Neuronal stem cell (in vitro differentiated cells): ENCODE data around the gene KISS1.

ENCODE experiments used
- DNase-seq: peaks from one replicate; pipeline ENCODE4 v3.0.0-alpha.2; 2013; ENCODE audit warnings: low spot score
- H2AFZ ChIP-seq: one replicate; pipeline ENCODE4 v1.6.1; 2013; ENCODE audit warnings: mild to moderate bottlenecking, low read length, inconsistent platforms
- H2AK5ac ChIP-seq: 2 replicates; pipeline ENCODE4 v1.6.1; 2013; ENCODE audit warnings: low read depth, mild to moderate bottlenecking, inconsistent platforms, low read length, moderate library complexity, mixed read lengths
- H2BK120ac ChIP-seq: 2 replicates; pipeline ENCODE4 v1.6.1; 2013; ENCODE audit warnings: low read depth, mild to moderate bottlenecking, inconsistent platforms, low read length, moderate library complexity, mixed read lengths
- H2BK12ac ChIP-seq: one replicate; pipeline ENCODE4 v1.6.1; 2013; ENCODE audit warnings: low read length, inconsistent platforms
- H2BK15ac ChIP-seq: 2 replicates; pipeline ENCODE4 v1.6.1; 2013; ENCODE audit warnings: mild to moderate bottlenecking, low read length, inconsistent platforms, mixed read lengths
- H2BK5ac ChIP-seq: one replicate; pipeline ENCODE4 v1.6.1; 2013; ENCODE audit warnings: inconsistent platforms, mild to moderate bottlenecking, low read length, moderate library complexity
- H3K14ac ChIP-seq: one replicate; pipeline ENCODE4 v1.6.1; 2013; ENCODE audit warnings: low read length, inconsistent platforms
- H3K18ac ChIP-seq: 2 replicates; pipeline ENCODE4 v1.6.1; 2013; ENCODE audit warnings: low read length, inconsistent platforms
- H3K23ac ChIP-seq: 2 replicates; pipeline ENCODE4 v1.6.1; 2013; ENCODE audit warnings: low read depth, mild to moderate bottlenecking, mixed read lengths, low read length, inconsistent platforms; ENCODE audit not compliant: poor library complexity
- H3K27ac ChIP-seq: replicated peaks from 3 replicates; pipeline ENCODE4 v1.5.1; 2013; ENCODE audit warnings: low read length, inconsistent platforms
- H3K27me3 ChIP-seq, 3 experiments: 2 replicates each; pipeline ENCODE4 v1.6.1; 2013; ENCODE audit warnings: low read length in 3 of 3, mild to moderate bottlenecking in 2 of 3, inconsistent platforms in 1 of 3, low read depth in 1 of 3, mixed read lengths in 1 of 3, moderate library complexity in 1 of 3; ENCODE audit not compliant: control insufficient read depth in 3 of 3, insufficient read depth in 3 of 3
- H3K36me3 ChIP-seq, 2 donors: replicated peaks in 1 of 2; 2 replicates each; pipeline ENCODE4 v1.6.1; 2013; ENCODE audit warnings: low read length in 2 of 2; ENCODE audit not compliant: control insufficient read depth in 2 of 2, insufficient read depth in 2 of 2
- H3K4ac ChIP-seq: 2 replicates; pipeline ENCODE4 v1.6.1; 2013; ENCODE audit warnings: inconsistent platforms, mild to moderate bottlenecking, low read length, moderate library complexity
- H3K4me1 ChIP-seq, 2 donors: 1 replicate in 1 of 2; 2 replicates in 1 of 2; pipeline ENCODE4 v1.6.1; 2013; ENCODE audit warnings: low read length in 2 of 2, low read depth in 1 of 2; ENCODE audit not compliant: control insufficient read depth in 2 of 2, insufficient read depth in 1 of 2
- H3K4me2 ChIP-seq: one replicate; pipeline ENCODE4 v1.6.1; 2013; ENCODE audit warnings: mild to moderate bottlenecking, low read length, inconsistent platforms; ENCODE audit not compliant: insufficient read depth, poor library complexity, severe bottlenecking
- H3K4me3 ChIP-seq, 2 donors: 2 replicates each; pipeline ENCODE4 v1.5.1; 2013; ENCODE audit warnings: low read length in 2 of 2, mild to moderate bottlenecking in 2 of 2, inconsistent platforms in 1 of 2, moderate library complexity in 1 of 2
- H3K79me1 ChIP-seq: one replicate; pipeline ENCODE4 v1.6.1; 2013; ENCODE audit warnings: low read depth, mild to moderate bottlenecking, inconsistent platforms, low read length, moderate library complexity
- H3K9ac ChIP-seq: one replicate; pipeline ENCODE4 v1.6.1; 2013; ENCODE audit warnings: mild to moderate bottlenecking, low read depth, low read length, inconsistent platforms; ENCODE audit not compliant: poor library complexity
- H3K9me3 ChIP-seq, 2 donors: replicated peaks in 1 of 2; 2 replicates each; pipeline versions ENCODE3 to v1.6.1; 2013; ENCODE audit warnings: low read length in 2 of 2, mild to moderate bottlenecking in 2 of 2, inconsistent platforms in 1 of 2, low read depth in 1 of 2, mixed read lengths in 1 of 2, moderate library complexity in 1 of 2; ENCODE audit not compliant: control insufficient read depth in 2 of 2, insufficient read depth in 1 of 2
- H4K8ac ChIP-seq: one replicate; pipeline ENCODE4 v1.6.1; 2013; ENCODE audit warnings: low read depth, mild to moderate bottlenecking, inconsistent platforms, low read length, moderate library complexity
- H4K91ac ChIP-seq: one replicate; pipeline ENCODE4 v1.6.1; 2013; ENCODE audit warnings: low read length, low read depth, mild to moderate bottlenecking, inconsistent platforms; ENCODE audit not compliant: poor library complexity
- WGBS, 2 donors: extraction: QIAGEN DNeasy Blood & Tissue Kit; methylation state at CpG; one replicate each; pipeline ENCODE4 v1.1.7; 2013; ENCODE audit warnings: missing lambda C conversion rate in 2 of 2, mixed read lengths in 1 of 2; ENCODE audit not compliant: insufficient read length in 2 of 2, insufficient replicate concordance in 1 of 2; ENCODE audit errors: extremely low coverage in 2 of 2; 5-methylcytosine and 5-hydroxymethylcytosine counted together

Gene KISS1

DNA sequence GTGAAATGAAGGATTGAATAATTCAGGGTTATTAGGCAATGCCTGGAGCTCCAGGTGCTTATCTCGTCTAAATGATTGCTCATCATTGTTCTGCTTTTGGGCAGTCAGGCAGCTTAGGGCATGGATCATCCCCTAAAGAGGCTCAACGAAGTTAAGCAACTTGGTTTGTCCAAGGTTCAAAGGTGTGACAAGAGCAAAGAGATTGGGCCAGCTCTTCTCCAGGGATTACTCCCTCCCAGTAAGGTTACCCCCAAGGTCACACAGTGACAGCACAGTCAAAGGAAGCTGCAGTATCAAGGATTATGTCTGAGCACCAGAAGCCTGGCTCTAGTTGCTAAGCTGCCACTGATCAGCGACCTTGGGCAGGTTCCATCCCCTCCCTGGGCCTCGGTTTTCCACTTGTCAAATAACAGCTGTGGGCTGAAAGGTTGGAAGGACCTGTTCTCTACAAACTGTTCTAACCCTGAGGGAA, 51.2 kb downstream of the KISS1 start:
- H3K23ac ChIP-seq = no peak overlapping the region
- H2BK5ac ChIP-seq = no peak overlapping the region
- H3K14ac ChIP-seq = no peak overlapping the region
- H3K4me1 ChIP-seq = peaks cover 6 to 10% of the 10 kb centered on the region in 2 donors
- H2BK120ac ChIP-seq = no peak overlapping the region
- no peak overlapping the region for H3K18ac ChIP-seq
- H2AFZ ChIP-seq = no peak overlapping the region
- DNase-seq = no peak
- no peaks in the 10 kb centered on the region for H3K9me3 ChIP-seq
- H3K27me3 ChIP-seq = peaks cover 0 to 6% (median 0%) of the 10 kb centered on the region in 3 experiments
- no peaks in the 10 kb centered on the region for H3K36me3 ChIP-seq
- no CpG with 5 or more reads among the region's 4 CpGs for WGBS, 2 donors
- H2BK12ac ChIP-seq = no peak overlapping the region
- no peak overlapping the region for H4K8ac ChIP-seq
- no peak overlapping the region for H2AK5ac ChIP-seq
- no peak overlapping the region for H4K91ac ChIP-seq
- no peak overlapping the region for H2BK15ac ChIP-seq
- H3K79me1 ChIP-seq = no peaks in the 10 kb centered on the region
- H3K9ac ChIP-seq = no peak overlapping the region
- no peak overlapping the region for H3K4ac ChIP-seq
- no peak overlapping the region for H3K27ac ChIP-seq
- no peak overlapping the region for H3K4me3 ChIP-seq
- no peak overlapping the region for H3K4me2 ChIP-seq

DNA sequence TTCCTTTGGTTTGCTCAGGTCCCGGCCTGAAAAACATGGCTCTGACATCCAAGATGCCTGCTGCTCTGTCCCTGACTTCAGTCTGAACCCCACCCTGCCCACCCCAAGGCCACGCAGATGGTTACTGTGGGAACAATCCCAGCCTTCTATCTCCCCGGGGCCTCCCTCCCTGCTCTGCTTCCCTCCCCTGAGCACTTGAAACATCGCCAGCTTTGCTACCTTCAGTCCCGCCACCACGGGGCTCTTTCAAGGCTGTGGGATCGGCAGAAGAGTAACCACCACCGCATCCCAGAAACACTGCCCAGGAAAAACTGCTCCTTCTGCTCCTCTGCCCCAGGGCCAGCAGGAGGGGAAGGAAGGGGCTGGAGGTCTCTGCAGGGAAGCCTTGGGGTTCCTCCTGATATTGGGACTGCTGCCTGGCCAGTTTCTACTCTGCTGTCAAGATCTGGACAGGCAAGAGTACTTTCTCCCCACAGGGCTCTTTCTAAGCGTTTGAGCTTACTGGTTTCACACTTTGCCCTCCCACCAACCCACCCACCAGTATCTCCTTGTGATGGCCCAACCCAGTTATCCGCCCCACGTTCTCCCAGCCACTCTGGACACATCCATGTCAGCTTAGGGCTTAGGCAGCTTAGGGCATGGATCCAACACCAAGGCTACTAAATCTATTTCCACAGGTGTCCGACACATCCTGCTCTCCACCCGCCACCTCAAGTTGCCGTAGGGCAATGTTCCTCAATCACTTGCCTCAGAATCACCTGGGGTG, 52.8 kb downstream of the KISS1 start:
- Histone ChIP-seq H3K27ac (no peak overlapping the region), H3K4me3 (no peak overlapping the region), H3K4me2 (no peak overlapping the region), H2BK12ac (no peak overlapping the region), H2AK5ac (no peak overlapping the region), H3K14ac (no peak overlapping the region), H3K79me1 (no peaks in the 10 kb centered on the region), H3K27me3 (peaks cover 0 to 3% (median 0%) of the 10 kb centered on the region in 3 experiments), H3K9ac (no peak overlapping the region), H2BK15ac (no peak overlapping the region), H3K9me3 (no peaks in the 10 kb centered on the region), H3K36me3 (no peaks in the 10 kb centered on the region), H4K91ac (no peak overlapping the region), H3K23ac (no peak overlapping the region), H4K8ac (no peak overlapping the region), H3K4me1 (peaks cover 6 to 10% of the 10 kb centered on the region in 2 donors), H2BK120ac (no peak overlapping the region), H2AFZ (no peak overlapping the region), H2BK5ac (no peak overlapping the region), H3K18ac (no peak overlapping the region), H3K4ac (no peak overlapping the region)
- no peak for DNase-seq
- no CpG with 5 or more reads among the region's 14 CpGs for WGBS, 2 donors

DNA sequence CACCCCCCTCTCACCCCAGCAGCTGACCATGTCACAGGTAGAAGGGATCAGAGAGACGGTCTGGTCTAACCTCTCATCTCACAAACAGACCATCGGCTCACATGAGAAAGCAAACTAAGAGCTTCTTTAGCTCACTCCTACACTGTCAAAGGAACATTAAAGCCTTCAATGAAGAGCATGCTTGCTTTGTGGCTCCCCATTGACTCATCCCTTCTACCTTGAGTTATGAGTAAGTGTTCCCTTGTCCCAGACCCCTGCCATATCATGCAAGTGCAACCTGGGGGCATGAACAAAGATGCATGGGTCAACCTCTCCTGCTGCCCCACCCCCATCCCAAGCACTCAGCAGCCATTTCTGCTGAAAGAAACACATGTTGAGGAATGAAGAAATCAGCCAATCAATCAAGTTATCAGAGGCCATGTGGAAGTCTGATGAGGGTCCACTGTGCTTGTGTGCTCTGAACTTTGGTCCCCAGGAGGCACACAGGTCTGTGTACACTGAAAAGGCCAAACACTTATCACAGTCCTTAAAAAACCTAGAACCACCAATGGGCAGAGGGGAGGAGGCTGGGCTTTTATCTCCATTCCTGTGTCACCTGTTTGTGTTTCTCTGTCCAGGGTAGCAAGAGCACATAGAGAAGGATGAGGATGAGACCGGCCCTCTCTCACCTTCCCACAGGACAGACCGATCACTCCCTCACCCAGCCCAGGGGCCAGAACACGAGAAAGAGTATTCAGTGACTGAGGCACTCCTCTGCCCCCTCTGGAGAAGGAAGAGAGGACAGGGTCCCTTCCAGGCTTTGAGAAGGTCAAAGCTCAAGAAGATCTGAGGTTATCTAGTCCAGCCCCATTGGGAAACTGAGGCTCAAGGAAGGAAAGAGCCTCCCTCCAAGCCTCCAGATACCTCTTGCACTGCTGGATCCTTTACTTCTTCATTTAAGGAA, 54.0 kb downstream of the KISS1 start:
- H2BK12ac ChIP-seq = no peak overlapping the region
- no peak overlapping the region for H2AFZ ChIP-seq
- H3K23ac ChIP-seq = no peak overlapping the region
- no peak overlapping the region for H3K4me2 ChIP-seq
- H3K27me3 ChIP-seq = no peaks in the 10 kb centered on the region
- no peaks in the 10 kb centered on the region for H3K4me1 ChIP-seq
- H3K4ac ChIP-seq = no peak overlapping the region
- H3K18ac ChIP-seq = peak overlapping the region; percentile 64
- no peak overlapping the region for H3K27ac ChIP-seq
- H3K79me1 ChIP-seq = no peaks in the 10 kb centered on the region
- no peak for DNase-seq
- H2BK15ac ChIP-seq = no peak overlapping the region
- no peak overlapping the region for H2AK5ac ChIP-seq
- no peak overlapping the region for H3K14ac ChIP-seq
- WGBS, 2 donors = no CpG with 5 or more reads among the region's 5 CpGs
- no peak overlapping the region for H4K8ac ChIP-seq
- no peak overlapping the region for H4K91ac ChIP-seq
- H3K9me3 ChIP-seq = no peaks in the 10 kb centered on the region
- H3K36me3 ChIP-seq = no peaks in the 10 kb centered on the region
- no peak overlapping the region for H3K9ac ChIP-seq
- no peak overlapping the region for H2BK5ac ChIP-seq
- H2BK120ac ChIP-seq = no peak overlapping the region
- H3K4me3 ChIP-seq = no peak overlapping the region

DNA sequence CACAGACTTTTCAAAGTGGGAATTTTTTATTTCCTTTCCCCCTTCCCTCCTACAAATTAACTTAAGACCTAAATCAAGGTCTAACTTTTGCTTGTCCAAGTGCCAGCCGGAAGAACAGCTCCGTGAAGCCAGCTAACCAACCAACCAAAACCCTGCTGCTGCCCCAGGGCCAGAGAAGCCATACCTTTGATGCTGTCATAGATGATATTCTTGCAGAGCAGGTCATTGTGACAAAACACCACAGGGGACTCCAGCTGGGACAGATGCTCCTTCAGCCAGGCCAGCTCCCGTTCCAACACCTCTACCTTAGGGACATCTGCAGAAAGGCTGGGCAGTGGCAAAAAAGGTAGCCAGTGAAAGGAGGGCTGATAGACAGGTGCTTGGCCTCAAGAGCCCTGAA, 55.2 kb downstream of the KISS1 start:
- H2AFZ ChIP-seq = no peak overlapping the region
- H3K36me3 ChIP-seq = no peaks in the 10 kb centered on the region
- H3K27ac ChIP-seq = no peak overlapping the region
- no peak for DNase-seq
- no peak overlapping the region for H3K4me2 ChIP-seq
- no peak overlapping the region for H4K8ac ChIP-seq
- no peak overlapping the region for H2BK120ac ChIP-seq
- H3K18ac ChIP-seq = no peak overlapping the region
- no peak overlapping the region for H3K23ac ChIP-seq
- H3K79me1 ChIP-seq = no peaks in the 10 kb centered on the region
- H2BK12ac ChIP-seq = no peak overlapping the region
- no peak overlapping the region for H3K9ac ChIP-seq
- H3K4me1 ChIP-seq = no peaks in the 10 kb centered on the region
- H2AK5ac ChIP-seq = no peak overlapping the region
- no peaks in the 10 kb centered on the region for H3K9me3 ChIP-seq
- H3K14ac ChIP-seq = no peak overlapping the region
- H3K4ac ChIP-seq = no peak overlapping the region
- H3K27me3 ChIP-seq = no peaks in the 10 kb centered on the region
- no peak overlapping the region for H2BK15ac ChIP-seq
- no peak overlapping the region for H3K4me3 ChIP-seq
- no CpG with 5 or more reads among the region's 3 CpGs for WGBS, 2 donors
- no peak overlapping the region for H4K91ac ChIP-seq
- H2BK5ac ChIP-seq = no peak overlapping the region
